K562 (cell line): ENCODE results near the gene RXFP3. TPM values are rescaled to one million over a fixed set of nuclear protein-coding genes. Genes with fewer than 3 reads are reported as not detected.

Experiments
- ATAC-seq: fragments of 200-7000 bp; cut with Tn5 transposase; 3 replicates; pipeline ENCODE4 v1.9.1; 2020; ENCODE audit warnings: moderate library complexity
- BruUV-seq: library from RNA; stranded (reverse); fragments of 400-500 nt; replicated peaks from 2 replicates; lab custom pipeline; 2021; lab: Mats Ljungman, UMichigan
- CTCF ChIA-PET: fragments of 300-600 bp; formaldehyde crosslinking; extraction: SDS; loops from one replicate; lab custom pipeline; 2021; ENCODE audit warnings: low intra/inter-chr PET ratio; lab: Yijun Ruan, JAX
- POLR2A ChIA-PET: fragments of 300-600, 350-650 bp; sonication (Branson Sonifier 250); formaldehyde crosslinking; extraction: SDS; loops from one replicate; lab custom pipeline; 2021; ENCODE audit warnings: antibody characterized with exemption, inconsistent platforms; lab: Yijun Ruan, JAX
- DNase-seq, 4 experiments: peaks; one replicate each; pipeline versions ENCODE4 v3.0.0 to v3.0.0-alpha.2; 2011 to 2018; ENCODE audit warnings: low spot score in 3 of 4, mixed read lengths in 3 of 4; ENCODE audit errors: extremely low read depth in 1 of 4
- FAIRE-seq: peaks from 2 replicates; lab custom pipeline; 2011; peaks lifted over from hg19 to GRCh38; lab: Jason Lieb, UNC
- H2AFZ ChIP-seq: 2 replicates; pipeline ENCODE4 v1.6.0; 2011; ENCODE audit warnings: low read depth, low read length, control low read depth, inconsistent platforms
- H3K27ac ChIP-seq: fragments of 200-600 bp; 3 replicates; pipeline ENCODE4 v1.8.0; 2011; ENCODE audit warnings: low read depth, mild to moderate bottlenecking, control low read depth, inconsistent platforms, low read length, moderate library complexity, mixed read lengths; ENCODE audit errors: extremely low read depth
- H3K27me3 ChIP-seq, 2 experiments: fragments of 300-600 bp in 1 of 2; 2 replicates in 1 of 2; 3 replicates in 1 of 2; pipeline versions ENCODE4 v1.6.0 to v1.8.0; 2011; ENCODE audit warnings: inconsistent platforms in 2 of 2, low read length in 2 of 2, mild to moderate bottlenecking in 1 of 2, mixed read lengths in 1 of 2, moderate library complexity in 1 of 2; ENCODE audit not compliant: control insufficient read depth in 2 of 2, insufficient read depth in 2 of 2
- H3K36me3 ChIP-seq: fragments of 300-600 bp; 3 replicates; pipeline ENCODE4 v1.8.0; 2011; ENCODE audit warnings: mild to moderate bottlenecking, low read length, inconsistent platforms; ENCODE audit not compliant: control insufficient read depth, insufficient read depth
- H3K4me1 ChIP-seq, 2 experiments: fragments of 200-600 bp in 1 of 2; replicated peaks in 1 of 2; 2 replicates in 1 of 2; 3 replicates in 1 of 2; pipeline versions ENCODE4 v1.5.1 to v1.8.0; 2011; ENCODE audit warnings: inconsistent platforms in 2 of 2, low read length in 2 of 2, mild to moderate bottlenecking in 1 of 2, mixed read lengths in 1 of 2, moderate library complexity in 1 of 2; ENCODE audit not compliant: control insufficient read depth in 2 of 2, insufficient read depth in 2 of 2
- H3K4me2 ChIP-seq: 2 replicates; pipeline ENCODE4 v1.6.1; 2011; ENCODE audit warnings: low read length, control low read depth, inconsistent platforms, mixed read lengths; ENCODE audit not compliant: insufficient read depth
- H3K4me3 ChIP-seq: fragments of 200-600 bp; sonication (generic), shearing (Covaris generic); 2 replicates; pipeline ENCODE4 v1.5.1; 2016; ENCODE audit warnings: control low read depth, inconsistent platforms
- H3K79me2 ChIP-seq: fragments of 200-600 bp; 3 replicates; pipeline ENCODE4 v1.8.0; 2011; ENCODE audit warnings: low read length, inconsistent platforms; ENCODE audit not compliant: control insufficient read depth, insufficient read depth
- H3K9ac ChIP-seq, 2 experiments: 2 replicates each; pipeline versions ENCODE4 v1.6.0 to v1.6.1; 2011; ENCODE audit warnings: low read depth in 2 of 2, low read length in 2 of 2, control low read depth in 1 of 2, inconsistent platforms in 1 of 2, mild to moderate bottlenecking in 1 of 2, mixed read lengths in 1 of 2; ENCODE audit not compliant: insufficient read depth in 1 of 2
- H3K9me1 ChIP-seq: one replicate; pipeline ENCODE4 v1.6.0; 2011; ENCODE audit warnings: inconsistent platforms, mild to moderate bottlenecking, low read length, moderate library complexity; ENCODE audit not compliant: control insufficient read depth, insufficient read depth
- H3K9me3 ChIP-seq: replicated peaks from 2 replicates; pipeline ENCODE4 v1.5.1; 2011; ENCODE audit warnings: low read depth, low read length, inconsistent platforms; ENCODE audit not compliant: control insufficient read depth, insufficient read depth
- H4K20me1 ChIP-seq: replicated peaks from 2 replicates; pipeline ENCODE4 v1.6.1; 2011; ENCODE audit warnings: low read length, inconsistent platforms, mixed read lengths; ENCODE audit not compliant: control insufficient read depth, insufficient read depth
- FOXM1 ChIP-seq, 2 experiments: fragments of 450-650 bp in 1 of 2; sonication (generic) in 1 of 2; formaldehyde crosslinking in 1 of 2; IDR thresholded peaks; 2 replicates each; pipeline versions ENCODE4 v1.6.1 to v1.9.0; 2017 to 2022; ENCODE audit warnings: low read depth in 2 of 2, mild to moderate bottlenecking in 2 of 2, missing genetic modification reagents in 1 of 2, moderate library complexity in 1 of 2
- SLC30A9 ChIP-seq: fragments of 250-450 bp; sonication (Bioruptor Pico); IDR thresholded peaks from 2 replicates; pipeline ENCODE4 v1.8.0; 2022; ENCODE audit warnings: mild to moderate bottlenecking, moderate library complexity
- SRSF3 ChIP-seq: fragments of 200-400 bp; formaldehyde crosslinking; IDR thresholded peaks from 2 replicates; pipeline ENCODE4 v1.6.1; 2016; ENCODE audit warnings: mild to moderate bottlenecking, low read length, moderate library complexity; ENCODE audit not compliant: insufficient read depth
- TCF7L2 ChIP-seq: fragments of 150-350 bp; IDR thresholded peaks from 2 replicates; pipeline ENCODE4 v1.6.1; 2016; ENCODE audit warnings: low read depth, mild to moderate bottlenecking, low read length, moderate library complexity
- WGBS: fragments of 100-300 bp; shearing (Covaris generic); methylation state at CpG from one replicate; pipeline ENCODE4 v1.1.6; 2016; ENCODE audit warnings: low coverage, mixed read lengths; ENCODE audit not compliant: insufficient coverage; ENCODE audit errors: missing lambda C conversion rate; 5-methylcytosine and 5-hydroxymethylcytosine counted together
- in situ Hi-C: fragments of 300-500 bp; cut with MboI; formaldehyde crosslinking; loops from 4 replicates; pipeline ENCODE4 v1.15.0; 2018; ENCODE audit warnings: inconsistent platforms, mixed read lengths
- intact Hi-C: fragments of 100-400 bp; cut with micrococcal nuclease; formaldehyde crosslinking; loops from 2 replicates; pipeline ENCODE4 v1.14.2; 2022
- polyA plus RNA-seq, 8 experiments: library from polyadenylated mRNA; depleted of rRNA in 4 of 8; stranded (reverse) in 5 of 8; unstranded in 3 of 8; fragments of >200 nt; fragmentation: Nextera tagmentation in 2 of 8; fragmentation: Illumina TruSeq in 1 of 8; extraction: Ambion mirVana in 2 of 8; extraction: Trizol in 1 of 8; gene quantifications; 2 replicates each; pipeline versions ENCODE4 v1.2.1 to v1.2.3, GENCODE V29; 2011 to 2014; ENCODE audit warnings: inconsistent platforms in 1 of 8, missing spikeins in 1 of 8
- total RNA-seq, 7 experiments: library from RNA; depleted of rRNA in 6 of 7; stranded (reverse); fragments of >200 nt in 6 of 7; fragmentation: Illumina TruSeq in 2 of 7; extraction: Trizol in 2 of 7; gene quantifications; 2 replicates each; pipeline versions ENCODE4 v1.2.1 to v1.2.3, GENCODE V29; 2011 to 2021; ENCODE audit warnings: low replicate concordance in 1 of 7
- TF ChIP-seq, protein P1 (sequence below): IDR thresholded peaks from 3 replicates; pipeline ENCODE4 v1.6.1; 2011; ENCODE audit warnings: borderline replicate concordance, mild to moderate bottlenecking; ENCODE audit not compliant: insufficient read length, insufficient read depth
- TF ChIP-seq, protein P2 (sequence below): fragments of 250-450 bp; sonication (Bioruptor Pico); IDR thresholded peaks from 2 replicates; pipeline ENCODE4 v1.8.0; 2022; ENCODE audit warnings: inconsistent platforms

Gene RXFP3
- total and polyA plus RNA-seq, 9 of the 15 experiments (the other 6 are each of a cell fraction or from before 2014, with no cell fraction given), result not detected

DNA sequence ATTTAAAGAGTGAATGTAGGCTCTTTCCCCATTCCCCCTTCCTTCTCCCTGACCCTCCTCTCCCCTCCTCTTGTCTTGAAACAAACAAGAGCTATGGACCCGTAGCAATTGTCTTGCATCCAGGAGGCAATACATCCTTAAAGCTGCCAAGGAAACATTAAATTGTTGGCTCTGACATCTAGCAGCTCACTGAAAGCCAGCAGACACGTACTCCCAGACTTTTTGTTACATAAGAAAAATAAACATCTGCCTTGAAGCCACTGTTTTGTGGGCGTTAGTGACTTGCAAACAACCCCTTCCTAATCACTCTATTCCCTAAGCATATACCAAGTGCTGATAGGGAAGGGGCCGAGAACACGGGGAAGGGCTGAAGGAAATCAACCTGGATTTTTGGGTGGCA is 39.7 kb downstream of the RXFP3 start:
- BruUV-seq, result no TSS peak
- POLR2A ChIA-PET, result interaction anchor here (0.6 to 1.2 kb wide), 3 partner anchors 13 to 24 kb away, joined by 3 read pairs; no protein-coding TSS in a partner anchor

DNA sequence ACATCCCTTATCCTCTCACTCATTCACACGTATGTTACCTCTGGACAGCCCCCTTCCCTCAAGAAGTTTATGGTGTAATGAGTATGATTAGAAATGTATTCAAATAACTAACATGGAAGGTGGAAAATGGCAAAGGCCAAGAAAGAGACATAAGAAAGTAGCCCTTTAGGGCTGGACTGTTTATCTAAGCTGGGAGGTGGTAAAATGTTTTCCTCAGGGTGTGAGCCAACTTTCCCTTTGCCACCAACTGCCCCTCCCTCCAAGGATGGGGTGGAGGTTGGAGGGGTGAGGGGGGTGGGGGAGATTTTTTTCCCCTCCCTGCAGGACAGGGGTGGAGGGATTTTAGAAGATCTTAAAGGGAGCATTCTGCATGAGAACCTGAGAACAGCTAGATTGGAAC is 40.1 kb downstream of the RXFP3 start:
- in situ Hi-C loops (no loop called here), intact Hi-C loops (no loop called here)
- BruUV-seq, result no TSS peak

More for the DNA sequence above, 39.7 kb downstream of the RXFP3 start:
- Histone ChIP-seq H3K4me3 (no peak overlapping the region), H3K36me3 (no peaks in the 10 kb centered on the region), H4K20me1 (no peaks in the 10 kb centered on the region), H3K9me3 (no peaks in the 10 kb centered on the region), H3K4me2 (no peak overlapping the region), H3K4me1 (no peaks in the 10 kb centered on the region), H3K9ac (no peak overlapping the region), H3K9me1 (no peaks in the 10 kb centered on the region), H3K27ac (no peak overlapping the region), H3K27me3 (peaks cover 8 to 22% of the 10 kb centered on the region in 2 experiments), H3K79me2 (no peaks in the 10 kb centered on the region), H2AFZ (no peak overlapping the region)
- 0% methylated on average over 5 of the region's 5 CpGs for WGBS
- intact Hi-C loops (no loop called here), in situ Hi-C loops (no loop called here)
- no peak for ATAC-seq
- TF ChIP-seq, protein P1, sequence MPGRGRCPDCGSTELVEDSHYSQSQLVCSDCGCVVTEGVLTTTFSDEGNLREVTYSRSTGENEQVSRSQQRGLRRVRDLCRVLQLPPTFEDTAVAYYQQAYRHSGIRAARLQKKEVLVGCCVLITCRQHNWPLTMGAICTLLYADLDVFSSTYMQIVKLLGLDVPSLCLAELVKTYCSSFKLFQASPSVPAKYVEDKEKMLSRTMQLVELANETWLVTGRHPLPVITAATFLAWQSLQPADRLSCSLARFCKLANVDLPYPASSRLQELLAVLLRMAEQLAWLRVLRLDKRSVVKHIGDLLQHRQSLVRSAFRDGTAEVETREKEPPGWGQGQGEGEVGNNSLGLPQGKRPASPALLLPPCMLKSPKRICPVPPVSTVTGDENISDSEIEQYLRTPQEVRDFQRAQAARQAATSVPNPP, result no peak
- FAIRE-seq, result no peak
- CTCF ChIA-PET, result no interaction called here
- DNase-seq, result no peak

More for the DNA sequence above, 40.1 kb downstream of the RXFP3 start:
- no peaks in the 10 kb centered on the region for H3K9me3 ChIP-seq
- ChIA-PET CTCF (no interaction called here), POLR2A (interaction anchor here (0.6 to 1.2 kb wide), 3 partner anchors 13 to 23 kb away, joined by 3 read pairs; no protein-coding TSS in a partner anchor)
- H3K9ac ChIP-seq, result no peak overlapping the region
- H3K79me2 ChIP-seq, result no peaks in the 10 kb centered on the region
- no peaks in the 10 kb centered on the region for H3K9me1 ChIP-seq
- H3K36me3 ChIP-seq, result no peaks in the 10 kb centered on the region
- no peak overlapping the region for H3K4me2 ChIP-seq
- DNase-seq (no peak), ATAC-seq (no peak), FAIRE-seq (no peak)
- H3K4me3 ChIP-seq, result no peak overlapping the region
- H2AFZ ChIP-seq, result no peak overlapping the region
- no peaks in the 10 kb centered on the region for H4K20me1 ChIP-seq
- peaks cover 11 to 26% of the 10 kb centered on the region in 2 experiments for H3K27me3 ChIP-seq
- 0% methylated on average over 1 of the region's 1 CpG for WGBS
- no peaks in the 10 kb centered on the region for H3K4me1 ChIP-seq
- no peak for TF ChIP-seq TCF7L2
- no peak for TF ChIP-seq FOXM1 (IDR thresholded peaks at IDR 0.05; ENCODE audit: low read depth)
- no peak for TF ChIP-seq FOXM1 (CRISPR knock-in tag; IDR thresholded peaks at IDR 0.05; ENCODE audit: low read depth)
- TF ChIP-seq, protein P2, sequence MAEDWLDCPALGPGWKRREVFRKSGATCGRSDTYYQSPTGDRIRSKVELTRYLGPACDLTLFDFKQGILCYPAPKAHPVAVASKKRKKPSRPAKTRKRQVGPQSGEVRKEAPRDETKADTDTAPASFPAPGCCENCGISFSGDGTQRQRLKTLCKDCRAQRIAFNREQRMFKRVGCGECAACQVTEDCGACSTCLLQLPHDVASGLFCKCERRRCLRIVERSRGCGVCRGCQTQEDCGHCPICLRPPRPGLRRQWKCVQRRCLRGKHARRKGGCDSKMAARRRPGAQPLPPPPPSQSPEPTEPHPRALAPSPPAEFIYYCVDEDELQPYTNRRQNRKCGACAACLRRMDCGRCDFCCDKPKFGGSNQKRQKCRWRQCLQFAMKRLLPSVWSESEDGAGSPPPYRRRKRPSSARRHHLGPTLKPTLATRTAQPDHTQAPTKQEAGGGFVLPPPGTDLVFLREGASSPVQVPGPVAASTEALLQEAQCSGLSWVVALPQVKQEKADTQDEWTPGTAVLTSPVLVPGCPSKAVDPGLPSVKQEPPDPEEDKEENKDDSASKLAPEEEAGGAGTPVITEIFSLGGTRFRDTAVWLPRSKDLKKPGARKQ (CRISPR knock-in tag), result no peak
- no peak for TF ChIP-seq SLC30A9
- TF ChIP-seq SRSF3, result no peak
- no peak overlapping the region for H3K27ac ChIP-seq
